Stomach (tissue), 9 donors: ENCODE data around the gene NTRK3. TPM values are rescaled to one million over a fixed set of nuclear protein-coding genes. Genes with fewer than 3 reads are reported as not detected.

Source experiments
- DNase-seq, 2 donors: peaks; one replicate each; pipeline versions ENCODE4 v3.0.0 to v3.0.0-alpha.2; 2013 to 2019
- H3K27ac ChIP-seq, 5 donors: fragments of 200-600 bp in 4 of 5; sonication (generic) in 4 of 5; one replicate each; pipeline ENCODE4 v1.5.1; 2013 to 2019; ENCODE audit warnings: mild to moderate bottlenecking in 1 of 5, moderate library complexity in 1 of 5
- H3K27me3 ChIP-seq, 3 donors: fragments of 200-600 bp; sonication (generic); one replicate each; pipeline ENCODE4 v1.5.1; 2017 to 2019; ENCODE audit warnings: mixed run types in 1 of 3
- H3K36me3 ChIP-seq, 4 donors: fragments of 200-600 bp; sonication (generic); 1 replicate in 3 of 4; 2 replicates in 1 of 4; pipeline ENCODE4 v1.5.1; 2016 to 2019
- H3K4me1 ChIP-seq, 4 donors: fragments of 200-600 bp; sonication (generic); one replicate each; pipeline ENCODE4 v1.5.1; 2016 to 2019
- H3K4me3 ChIP-seq, 4 donors: fragments of 200-600 bp; sonication (generic) in 3 of 4; one replicate each; pipeline ENCODE4 v1.5.1; 2016 to 2019; ENCODE audit warnings: mild to moderate bottlenecking in 1 of 4
- H3K9me3 ChIP-seq, 4 donors: fragments of 200-600 bp; sonication (generic); one replicate each; pipeline ENCODE4 v1.5.1; 2016 to 2019
- CTCF ChIP-seq, 7 experiments: fragments of 450-650 bp in 4 of 7; fragments of 200-600 bp in 3 of 7; sonication (generic) in 3 of 7; IDR thresholded peaks; one replicate each; pipeline ENCODE4 v1.5.1; 2016 to 2019; ENCODE audit warnings: antibody characterized with exemption in 7 of 7, control low read depth in 2 of 7, mild to moderate bottlenecking in 1 of 7
- EP300 ChIP-seq: sonication (generic); formaldehyde crosslinking; IDR thresholded peaks from one replicate; pipeline ENCODE4 v1.6.1; 2017; ENCODE audit warnings: antibody characterized with exemption
- POLR2A ChIP-seq, 4 donors: fragments of 450-650 bp; IDR thresholded peaks; one replicate each; pipeline ENCODE4 v1.6.1; 2016; ENCODE audit warnings: antibody characterized with exemption in 4 of 4, control low read depth in 2 of 4, mild to moderate bottlenecking in 1 of 4, moderate library complexity in 1 of 4
- POLR2AphosphoS5 ChIP-seq, 3 donors: sonication (generic); formaldehyde crosslinking; IDR thresholded peaks; one replicate each; pipeline ENCODE4 v1.6.1; 2016; ENCODE audit warnings: antibody characterized with exemption in 3 of 3
- WGBS, 5 donors: extraction: QIAGEN DNeasy Blood & Tissue Kit in 3 of 5; methylation state at CpG; one replicate each; pipeline versions ENCODE4 v1.1.5 to v1.1.7; 2013 to 2018; 5-methylcytosine and 5-hydroxymethylcytosine counted together
- intact Hi-C: fragments of 100-400 bp; cut with DNase I; formaldehyde crosslinking; loops from one replicate; pipeline ENCODE4 v1.15.1; 2023; ENCODE audit warnings: low total_unique reads
- polyA plus RNA-seq, 3 donors: library from polyadenylated mRNA; stranded (reverse); fragments of 200-250 nt; gene quantifications; one replicate each; pipeline ENCODE4 v1.2.3, GENCODE V29; 2013
- total RNA-seq, 5 donors: library from RNA; depleted of rRNA; stranded (reverse); fragments of >200 nt; gene quantifications; one replicate each; pipeline versions ENCODE4 v1.1.0 to v1.2.3, GENCODE V29; 2014 to 2016
- donor health status: healthy with polysubstance abuse.
- donor health status: Bipolar disorder and iron deficiency.
- donor health status: healthy.

NTRK3 gene
- total and polyA plus RNA-seq, 8 donors, result under 0.01 to 18.2 (median 1.0) TPM; not detected in 1

- DNase-seq, result no peak
- Histone ChIP-seq H3K9me3 (no peaks in the 10 kb centered on the region), H3K27me3 (peaks cover 0 to 14% (median 0%) of the 10 kb centered on the region in 3 donors), H3K4me1 (peaks cover 0 to 15% (median 5%) of the 10 kb centered on the region in 4 donors), H3K36me3 (no peaks in the 10 kb centered on the region), H3K27ac (no peak overlapping the region), H3K4me3 (no peak overlapping the region)
- TF ChIP-seq POLR2A (IDR thresholded peaks at IDR 0.05) (no peak), CTCF (IDR thresholded peaks at IDR 0.05) (no peak), POLR2AphosphoS5 (IDR thresholded peaks at IDR 0.05) (no peak), EP300 (no peak)
- 61 to 74% (median 62%) methylated on average over 14 to 16 of the region's 16 CpGs for WGBS, 5 donors
- intact Hi-C loops, result no loop called here
Observed at GRCh38 chr15:88215066-88215648, 41.4 kb downstream of the NTRK3 start.

- TF ChIP-seq POLR2AphosphoS5 (IDR thresholded peaks at IDR 0.05) (no peak), CTCF (IDR thresholded peaks at IDR 0.05) (no peak), EP300 (no peak), POLR2A (IDR thresholded peaks at IDR 0.05) (no peak)
- Histone ChIP-seq H3K4me3 (no peak overlapping the region), H3K4me1 (no peaks in the 10 kb centered on the region), H3K9me3 (no peaks in the 10 kb centered on the region), H3K27me3 (peaks cover 0 to 20% (median 0%) of the 10 kb centered on the region in 3 donors), H3K27ac (no peak overlapping the region), H3K36me3 (no peaks in the 10 kb centered on the region)
- 37 to 56% (median 52%) methylated on average over 5 of the region's 5 CpGs for WGBS, 5 donors
- intact Hi-C loops, result no loop called here
- no peak for DNase-seq
Observed at GRCh38 chr15:88209111-88209510, 47.4 kb downstream of the NTRK3 start.

- Histone ChIP-seq H3K4me3 (no peak overlapping the region), H3K27me3 (peaks cover 0 to 20% (median 0%) of the 10 kb centered on the region in 3 donors), H3K27ac (no peak overlapping the region), H3K4me1 (no peaks in the 10 kb centered on the region), H3K36me3 (no peaks in the 10 kb centered on the region), H3K9me3 (no peaks in the 10 kb centered on the region)
- WGBS, 5 donors, result 43 to 63% (median 58%) methylated on average over 2 of the region's 2 CpGs
- no peak for TF ChIP-seq EP300
- TF ChIP-seq POLR2A (IDR thresholded peaks at IDR 0.05), result no peak
- TF ChIP-seq POLR2AphosphoS5 (IDR thresholded peaks at IDR 0.05), result no peak
- TF ChIP-seq CTCF (IDR thresholded peaks at IDR 0.05), result no peak
- intact Hi-C loops, result no loop called here
- no peak for DNase-seq
Observed at GRCh38 chr15:88208396-88208795, 48.1 kb downstream of the NTRK3 start.

- H3K9me3 ChIP-seq, result no peaks in the 10 kb centered on the region
- H3K4me1 ChIP-seq, result no peaks in the 10 kb centered on the region
- no peak overlapping the region for H3K27ac ChIP-seq
- DNase-seq, result no peak
- H3K27me3 ChIP-seq, result peaks cover 0 to 20% (median 0%) of the 10 kb centered on the region in 3 donors
- WGBS, 5 donors, result 68 to 89% (median 85%) methylated on average over 1 to 2 of the region's 2 CpGs
- H3K36me3 ChIP-seq, result no peaks in the 10 kb centered on the region
- TF ChIP-seq POLR2A (IDR thresholded peaks at IDR 0.05) (no peak), CTCF (IDR thresholded peaks at IDR 0.05) (no peak), EP300 (no peak), POLR2AphosphoS5 (IDR thresholded peaks at IDR 0.05) (no peak)
- intact Hi-C loops, result no loop called here
- H3K4me3 ChIP-seq, result no peak overlapping the region
Observed at GRCh38 chr15:88207565-88207964, 49.0 kb downstream of the NTRK3 start.
